IPS-NIHi7 (cell line): ENCODE data around the gene WDR64.
A peak's percentile ranks its signal among the peaks of the same experiment; 100 is the strongest.

Experiments used
- DNase-seq: peaks from one replicate; pipeline ENCODE4 v3.0.0; 2012; ENCODE audit warnings: mixed read lengths; ENCODE audit errors: extremely low spot score

WDR64 gene

DNA sequence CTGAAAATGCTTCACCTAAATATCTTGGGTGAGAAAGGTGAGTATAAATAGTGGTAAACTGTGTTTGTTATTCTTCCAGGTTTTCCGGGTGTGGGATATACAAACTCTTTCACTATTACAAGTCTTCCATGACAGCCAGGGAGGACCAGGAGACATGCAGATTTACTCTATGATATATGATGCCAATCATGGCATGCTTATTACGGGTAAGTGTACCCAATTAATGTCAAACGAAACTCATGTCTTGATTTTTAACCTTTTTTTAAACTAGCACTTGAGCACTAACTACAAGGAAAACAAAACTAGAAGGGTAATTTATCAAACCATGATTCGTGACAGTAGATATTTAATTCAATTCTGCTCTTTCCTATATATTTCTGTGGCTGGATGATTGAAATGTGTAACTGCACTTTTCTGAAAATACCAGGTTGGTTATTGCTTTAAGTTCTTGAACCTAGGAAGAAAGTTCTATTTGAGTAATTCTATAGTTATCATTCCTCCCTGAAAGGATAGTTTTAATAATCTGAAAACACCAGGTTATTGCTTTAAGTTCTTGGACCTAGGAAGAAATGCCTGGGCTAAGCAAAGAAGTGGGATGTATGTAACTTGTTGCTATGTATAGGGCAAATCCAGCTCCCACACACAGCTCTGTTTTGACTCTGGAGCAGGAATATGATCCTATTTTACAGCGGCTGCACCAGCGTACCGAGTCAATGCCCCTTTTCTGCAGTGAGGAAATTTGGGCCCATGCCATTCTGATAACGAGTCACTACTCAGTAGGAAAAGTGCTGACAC, 86.4 kb downstream of the WDR64 start:
- DNase-seq, result no peak

DNA sequence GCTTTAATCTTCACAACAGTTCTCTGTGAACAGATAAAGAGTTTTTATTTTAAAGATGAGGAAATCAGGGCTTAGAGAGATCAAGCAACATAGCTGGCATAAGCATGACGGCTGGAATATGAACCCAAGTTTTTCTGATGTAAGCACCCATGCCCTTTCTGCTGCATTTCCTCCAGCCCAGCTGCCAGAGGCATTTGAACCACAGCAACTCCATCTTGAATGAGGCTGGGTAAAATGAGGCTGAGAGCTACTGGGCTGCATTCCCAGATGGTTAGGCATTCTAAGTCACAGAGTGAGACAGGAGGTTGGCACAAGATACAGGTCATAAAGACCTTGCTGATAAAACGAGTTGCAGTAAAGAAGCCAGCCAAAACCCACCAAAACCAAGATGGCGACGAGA, 90.0 kb downstream of the WDR64 start:
- DNase-seq, result no peak

- DNase-seq, result no peak
Measured at GRCh38 chr1:241744591-241744990, 92.5 kb downstream of the WDR64 start.

- peak; percentile 52 for DNase-seq
Measured at GRCh38 chr1:241747992-241748391, 95.9 kb downstream of the WDR64 start.

DNA sequence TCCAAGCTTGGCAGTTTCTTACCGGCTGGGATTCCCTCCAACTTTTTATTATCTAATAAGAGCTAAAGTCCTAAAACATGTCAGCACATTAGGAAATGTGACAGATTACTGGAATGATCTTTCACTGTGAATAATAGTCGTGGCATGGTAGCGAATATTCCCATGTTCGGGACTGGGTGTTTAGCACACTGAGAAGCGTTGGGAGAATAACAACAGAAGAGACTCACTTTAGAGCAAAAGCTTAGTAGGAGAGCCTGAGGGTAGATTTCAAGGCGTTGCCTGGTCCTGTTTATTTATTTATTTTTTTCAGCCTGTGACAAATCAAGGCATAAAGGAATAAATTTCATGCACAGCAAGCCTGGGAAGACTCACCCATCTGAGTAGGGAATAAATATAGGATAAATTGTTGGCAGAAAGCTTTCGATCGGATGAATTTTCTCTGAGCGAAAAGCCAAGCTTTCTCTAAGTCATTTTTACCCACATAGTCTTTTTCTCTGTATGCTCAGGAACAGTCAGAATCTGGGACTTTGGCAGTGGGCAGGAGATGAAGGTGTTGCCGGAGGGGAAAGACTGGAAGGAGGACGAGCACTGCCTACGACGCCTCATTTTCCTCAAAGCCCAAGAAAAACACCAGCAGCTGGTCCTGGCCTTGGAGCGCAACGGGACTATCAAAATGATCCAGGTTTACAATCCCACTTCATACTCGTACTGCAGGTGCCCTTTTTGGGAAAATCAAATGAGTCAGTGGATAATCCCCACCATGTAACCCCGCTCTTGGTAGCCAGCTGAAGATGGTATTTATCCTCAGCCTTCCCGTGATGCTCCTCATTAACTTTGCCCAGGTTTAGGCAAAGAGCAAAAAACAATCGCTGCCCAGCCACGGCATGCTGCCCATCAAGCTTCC, 97.2 kb downstream of the WDR64 start:
- no peak for DNase-seq

- no peak for DNase-seq
Measured at GRCh38 chr1:241749945-241750695, 98.0 kb downstream of the WDR64 start.

- no peak for DNase-seq
Measured at GRCh38 chr1:241751524-241751923, 99.4 kb downstream of the WDR64 start.

DNA sequence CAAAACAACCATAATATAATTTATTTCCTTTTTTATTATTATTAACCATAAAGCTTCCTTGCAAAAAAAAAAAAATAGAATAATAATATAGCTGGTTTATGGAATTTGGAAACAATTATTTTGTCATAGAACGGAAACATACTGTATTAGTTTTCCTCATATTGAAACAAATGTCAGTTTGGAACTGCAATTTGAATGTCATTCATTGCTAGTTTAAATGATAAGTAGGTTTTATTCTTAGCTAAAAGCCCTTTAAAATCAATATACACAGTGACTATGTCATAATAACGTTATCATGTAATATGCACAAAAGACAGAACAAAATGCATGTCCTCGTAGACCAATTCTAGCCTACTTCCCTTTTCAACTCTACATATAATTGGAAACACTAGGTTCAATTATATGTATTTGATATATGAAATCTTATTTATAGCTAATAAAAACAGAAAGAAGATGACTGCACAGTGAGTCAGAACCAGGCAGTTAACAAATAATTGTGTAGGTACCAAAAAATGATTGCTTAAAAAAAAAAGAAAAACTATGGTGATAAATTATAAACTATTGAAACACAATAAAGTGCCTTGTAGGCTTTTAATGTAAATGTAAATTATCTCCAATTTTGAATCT, 110.7 kb downstream of the WDR64 start:
- DNase-seq, result no peak

GRCh38 chr1:241765390-241765789, 113.3 kb downstream of the WDR64 start:
- DNase-seq, result no peak

- no peak for DNase-seq
Measured at GRCh38 chr1:241767737-241768136, 115.7 kb downstream of the WDR64 start.

- no peak for DNase-seq
Measured at GRCh38 chr1:241770115-241770514, 118.0 kb downstream of the WDR64 start.

DNA sequence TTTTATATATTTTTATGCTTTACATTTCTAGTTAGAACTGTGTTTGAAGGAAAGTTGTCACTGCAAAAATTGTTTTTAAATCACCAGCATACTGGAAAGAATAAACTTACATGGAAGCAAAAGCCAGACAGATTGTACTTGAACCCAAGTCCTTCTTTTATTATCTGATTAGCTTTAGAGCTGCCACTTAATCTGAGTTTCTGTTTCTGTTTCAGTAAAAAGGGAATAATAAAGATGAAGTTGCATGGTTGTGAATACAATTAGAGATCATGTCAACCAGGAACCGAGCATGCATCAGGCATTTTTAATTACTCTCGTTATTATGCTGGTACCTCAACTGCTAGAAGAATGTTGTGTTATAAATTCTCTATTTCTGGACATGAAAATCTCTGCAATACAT, 119.0 kb downstream of the WDR64 start:
- no peak for DNase-seq

- no peak for DNase-seq
Measured at GRCh38 chr1:241772932-241773500, 120.9 kb downstream of the WDR64 start.

GRCh38 chr1:241773991-241774390, 121.9 kb downstream of the WDR64 start:
- no peak for DNase-seq

GRCh38 chr1:241775021-241775420, 122.9 kb downstream of the WDR64 start:
- DNase-seq, result no peak

DNA sequence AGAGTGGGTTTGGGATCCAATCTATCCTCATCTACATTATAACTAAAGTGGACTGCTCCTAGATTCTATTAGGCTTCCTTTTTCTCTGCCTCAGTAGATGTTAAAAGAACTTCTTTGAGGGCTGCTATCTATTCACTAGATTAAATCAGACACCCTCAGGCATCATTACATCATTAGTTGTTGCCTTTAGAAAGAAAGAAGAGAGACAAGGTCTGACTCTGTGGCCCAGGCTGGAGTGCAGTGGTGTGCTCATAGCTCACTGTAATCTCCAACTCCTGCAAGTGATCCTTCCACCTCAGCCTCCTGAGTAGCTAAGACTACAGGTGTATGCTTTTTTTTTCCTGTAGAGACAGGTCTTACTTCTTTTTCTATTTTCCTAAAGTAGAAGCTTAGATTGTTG, 124.8 kb downstream of the WDR64 start:
- no peak for DNase-seq

DNA sequence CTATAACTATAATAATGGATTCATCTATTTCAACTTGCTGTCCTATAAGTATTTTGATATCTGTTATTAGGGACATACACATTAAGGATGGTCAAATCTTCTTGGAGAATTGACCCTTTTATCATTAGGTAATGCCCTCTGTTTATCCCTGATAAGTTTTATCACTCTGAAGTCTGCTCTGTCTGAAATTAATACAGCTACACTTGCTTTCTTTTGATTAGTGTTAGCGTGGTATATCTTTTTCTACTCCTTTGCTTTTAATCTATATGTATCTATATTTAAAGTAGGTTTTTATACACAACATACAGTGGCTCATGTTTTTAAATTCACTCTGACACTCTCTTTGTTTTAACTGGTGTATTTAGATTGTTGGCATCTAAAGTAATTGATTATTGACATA, 126.0 kb downstream of the WDR64 start:
- no peak for DNase-seq

GRCh38 chr1:241779897-241780296, 127.8 kb downstream of the WDR64 start:
- DNase-seq, result no peak

GRCh38 chr1:241782396-241782795, 130.3 kb downstream of the WDR64 start:
- no peak for DNase-seq

- no peak for DNase-seq
Measured at GRCh38 chr1:241787691-241788090, 135.6 kb downstream of the WDR64 start.

GRCh38 chr1:241789061-241789460, 137.0 kb downstream of the WDR64 start:
- no peak for DNase-seq
